ENCODE results near the gene UNC13B. TPM values are rescaled to one million over a fixed set of nuclear protein-coding genes. Genes with fewer than 3 reads are reported as not detected.

UNC13B gene
- total and polyA plus RNA-seq, 2 experiments from 2014 or later = 8.7 to 52.1 TPM

- TF ChIP-seq ZNF462 (CRISPR knock-in tag; IDR thresholded peaks at IDR 0.05) = no peak
- TF ChIP-seq JUNB (IDR thresholded peaks at IDR 0.05; ENCODE audit: unreplicated experiment) = no peak
- TF ChIP-seq, protein P1, sequence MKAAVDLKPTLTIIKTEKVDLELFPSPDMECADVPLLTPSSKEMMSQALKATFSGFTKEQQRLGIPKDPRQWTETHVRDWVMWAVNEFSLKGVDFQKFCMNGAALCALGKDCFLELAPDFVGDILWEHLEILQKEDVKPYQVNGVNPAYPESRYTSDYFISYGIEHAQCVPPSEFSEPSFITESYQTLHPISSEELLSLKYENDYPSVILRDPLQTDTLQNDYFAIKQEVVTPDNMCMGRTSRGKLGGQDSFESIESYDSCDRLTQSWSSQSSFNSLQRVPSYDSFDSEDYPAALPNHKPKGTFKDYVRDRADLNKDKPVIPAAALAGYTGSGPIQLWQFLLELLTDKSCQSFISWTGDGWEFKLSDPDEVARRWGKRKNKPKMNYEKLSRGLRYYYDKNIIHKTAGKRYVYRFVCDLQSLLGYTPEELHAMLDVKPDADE (IDR thresholded peaks at IDR 0.05) = no peak
- TF ChIP-seq POLR2AphosphoS5 (IDR thresholded peaks at IDR 0.05; ENCODE audit: low read depth) = no peak
- TF ChIP-seq NANOG (IDR thresholded peaks at IDR 0.05; ENCODE audit: borderline replicate concordance) = no peak
- no peak for TF ChIP-seq ZNF114 (CRISPR knock-in tag; IDR thresholded peaks at IDR 0.05)
- no peak for TF ChIP-seq STAT1 (IDR thresholded peaks at IDR 0.05; ENCODE audit: unreplicated experiment)
Observed at GRCh38 chr9:35404865-35405264, 243.1 kb downstream of the UNC13B start (continued).

- Mint-ChIP-seq H3K27me3 (ENCODE audit: insufficient read depth, low read depth, poor library complexity) (peaks cover 4% of the 10 kb centered on the region), H3K4me1 (peaks cover 18% of the 10 kb centered on the region), H3K4me3 (peak overlapping the region; percentile 77), H3K36me3 (ENCODE audit: low read depth) (no peaks in the 10 kb centered on the region), H3K9me3 (no peaks in the 10 kb centered on the region), H3K27ac (no peak overlapping the region)
- Histone ChIP-seq H2AFZ (peak overlapping the region; percentile 94; the same call in 1 of the 2 replicates), H4K20me1 (replicated peaks; ENCODE audit: insufficient read depth) (no peaks in the 10 kb centered on the region), H3K79me2 (replicated peaks; ENCODE audit: insufficient read depth) (no peaks in the 10 kb centered on the region), H3K27me3 (ENCODE audit: insufficient read depth) (no peaks in the 10 kb centered on the region), H3K36me3 (ENCODE audit: insufficient read depth) (no peaks in the 10 kb centered on the region), H3K27ac (ENCODE audit: low read depth) (no peak overlapping the region), H3K4me2 (peak overlapping the region; percentile 86), H3K4me3 (peak overlapping the region; percentile 69), H3K9me2 (ENCODE audit: insufficient read depth) (no peaks in the 10 kb centered on the region), H3F3A (replicated peaks; ENCODE audit: low read depth) (no peaks in the 10 kb centered on the region), H3K4me1 (ENCODE audit: insufficient read depth) (peaks cover 6% of the 10 kb centered on the region)
- ATAC-seq (peak; percentile 97), DNase-seq (ENCODE audit: low spot score) (peak; percentile 98)
- TF ChIP-seq JUNB (IDR thresholded peaks at IDR 0.05; ENCODE audit: unreplicated experiment) (no peak), CTCF (conservative IDR thresholded peaks at IDR 0.05; ENCODE audit: low read depth in 2 of 2) (peak in 1 of 2 experiments; percentile 31; a peak in 1 of 4 replicates), POLR2AphosphoS5 (IDR thresholded peaks at IDR 0.05; ENCODE audit: low read depth) (peak; percentile 76), REST (IDR thresholded peaks at IDR 0.05; ENCODE audit: unreplicated experiment) (no peak)
Observed at GRCh38 chr9:35406183-35406959, 244.6 kb downstream of the UNC13B start.
